H9 (cell line): ENCODE data around the gene ADCK2. TPM values are rescaled to one million over a fixed set of nuclear protein-coding genes. Genes with fewer than 3 reads are reported as not detected.

Experiments used
- DNase-seq: peaks from one replicate; pipeline ENCODE4 v3.0.0-alpha.2; 2017
- H2AFZ ChIP-seq: one replicate; pipeline ENCODE4 v1.6.1; 2013; ENCODE audit warnings: mild to moderate bottlenecking, low read length, control low read depth, moderate library complexity
- H2AK5ac ChIP-seq: 2 replicates; pipeline ENCODE4 v1.6.1; 2013; ENCODE audit warnings: low read length, control low read depth, mixed read lengths; ENCODE audit not compliant: insufficient read length
- H2BK120ac ChIP-seq: one replicate; pipeline ENCODE4 v1.6.1; 2013; ENCODE audit warnings: low read depth, mild to moderate bottlenecking, low read length, control low read depth, inconsistent platforms; ENCODE audit not compliant: poor library complexity, severe bottlenecking
- H2BK12ac ChIP-seq: 2 replicates; pipeline ENCODE4 v1.6.1; 2013; ENCODE audit warnings: low read length, control low read depth, mixed read lengths, low read depth; ENCODE audit not compliant: insufficient read length
- H2BK15ac ChIP-seq: 2 replicates; pipeline ENCODE4 v1.6.1; 2013; ENCODE audit warnings: low read depth, low read length, control low read depth
- H2BK20ac ChIP-seq: one replicate; pipeline ENCODE4 v1.6.1; 2013; ENCODE audit warnings: low read depth, mild to moderate bottlenecking, low read length, control low read depth, inconsistent platforms; ENCODE audit not compliant: poor library complexity, severe bottlenecking
- H2BK5ac ChIP-seq: 2 replicates; pipeline ENCODE4 v1.6.1; 2013; ENCODE audit warnings: low read length, control low read depth, mixed read lengths; ENCODE audit not compliant: insufficient read length
- H3K14ac ChIP-seq: 2 replicates; pipeline ENCODE4 v1.6.1; 2013; ENCODE audit warnings: low read length, control low read depth; ENCODE audit not compliant: insufficient read depth
- H3K18ac ChIP-seq: 2 replicates; pipeline ENCODE4 v1.6.1; 2013; ENCODE audit warnings: low read depth, mild to moderate bottlenecking, mixed read lengths, low read length, control low read depth; ENCODE audit not compliant: insufficient read length
- H3K23ac ChIP-seq: 2 replicates; pipeline ENCODE4 v1.6.1; 2013; ENCODE audit warnings: low read length, control low read depth, mixed read lengths, low read depth; ENCODE audit not compliant: insufficient read length
- H3K23me2 ChIP-seq: 2 replicates; pipeline ENCODE4 v1.6.1; 2013; ENCODE audit warnings: low read depth, mild to moderate bottlenecking, mixed read lengths, low read length, control low read depth; ENCODE audit not compliant: insufficient read length, poor library complexity, severe bottlenecking
- H3K27ac ChIP-seq: 2 replicates; pipeline ENCODE4 v1.5.1; 2013; ENCODE audit warnings: low read length, control low read depth, mixed read lengths, low read depth; ENCODE audit not compliant: insufficient read length
- H3K27me3 ChIP-seq: 2 replicates; pipeline ENCODE4 v1.6.1; 2013; ENCODE audit warnings: low read length, control low read depth, inconsistent platforms; ENCODE audit not compliant: insufficient read depth
- H3K4ac ChIP-seq: 2 replicates; pipeline ENCODE4 v1.6.1; 2013; ENCODE audit warnings: low read depth, mild to moderate bottlenecking, control low read depth, inconsistent platforms, low read length, moderate library complexity
- H3K4me1 ChIP-seq: 2 replicates; pipeline ENCODE4 v1.6.1; 2013; ENCODE audit warnings: low read length, control low read depth, inconsistent platforms; ENCODE audit not compliant: insufficient read depth
- H3K4me2 ChIP-seq: 2 replicates; pipeline ENCODE4 v1.6.1; 2013; ENCODE audit warnings: low read length, control low read depth, mixed read lengths; ENCODE audit not compliant: insufficient read length, insufficient read depth
- H3K56ac ChIP-seq: 2 replicates; pipeline ENCODE4 v1.6.1; 2013; ENCODE audit warnings: low read depth, mild to moderate bottlenecking, mixed read lengths, low read length, control low read depth; ENCODE audit not compliant: insufficient read length
- H3K79me1 ChIP-seq: 2 replicates; pipeline ENCODE4 v1.6.1; 2013; ENCODE audit warnings: low read depth, mild to moderate bottlenecking, moderate library complexity, low read length, control low read depth, inconsistent platforms; ENCODE audit not compliant: insufficient read depth, poor library complexity, severe bottlenecking
- H3K79me2 ChIP-seq: 2 replicates; pipeline ENCODE4 v1.6.1; 2013; ENCODE audit warnings: low read length, control low read depth, inconsistent platforms; ENCODE audit not compliant: insufficient read depth
- H3K9ac ChIP-seq: 2 replicates; pipeline ENCODE4 v1.6.1; 2013; ENCODE audit warnings: low read length, control low read depth, mixed read lengths; ENCODE audit not compliant: insufficient read length; ENCODE audit errors: extremely low read depth
- H3K9me3 ChIP-seq: one replicate; pipeline ENCODE4 v1.6.1; 2013; ENCODE audit warnings: low read depth, low read length, inconsistent platforms; ENCODE audit not compliant: control insufficient read depth
- H3T11ph ChIP-seq: one replicate; pipeline ENCODE4 v1.6.1; 2013; ENCODE audit warnings: mild to moderate bottlenecking, low read length, control low read depth, inconsistent platforms
- H4K20me1 ChIP-seq: one replicate; pipeline ENCODE4 v1.6.1; 2013; ENCODE audit not compliant: control insufficient read depth, insufficient read length, insufficient read depth
- H4K5ac ChIP-seq: 2 replicates; pipeline ENCODE4 v1.6.1; 2013; ENCODE audit warnings: low read depth, mild to moderate bottlenecking, mixed read lengths, low read length, control low read depth; ENCODE audit not compliant: insufficient read length
- H4K8ac ChIP-seq: replicated peaks from 2 replicates; pipeline ENCODE4 v1.6.1; 2013; ENCODE audit warnings: low read length, control low read depth, mixed read lengths, low read depth; ENCODE audit not compliant: insufficient read length
- H4K91ac ChIP-seq: 2 replicates; pipeline ENCODE4 v1.6.1; 2013; ENCODE audit warnings: low read depth, mild to moderate bottlenecking, moderate library complexity, mixed read lengths, low read length, control low read depth; ENCODE audit not compliant: insufficient read length
- H3K27ac Mint-ChIP-seq, 3 experiments: 2 replicates in 2 of 3; 3 replicates in 1 of 3; pipeline ENCODE4 v1.8.0; 2020 to 2021; ENCODE audit warnings: mixed read lengths in 3 of 3, mild to moderate bottlenecking in 1 of 3, moderate library complexity in 1 of 3
- H3K27me3 Mint-ChIP-seq: 2 replicates; pipeline ENCODE4 v1.8.0; 2021; ENCODE audit warnings: low read depth, mild to moderate bottlenecking, moderate library complexity, mixed read lengths
- H3K36me3 Mint-ChIP-seq, 3 experiments: 2 replicates in 2 of 3; 3 replicates in 1 of 3; pipeline ENCODE4 v1.8.0; 2020 to 2021; ENCODE audit warnings: low read depth in 3 of 3, mixed read lengths in 3 of 3; ENCODE audit not compliant: insufficient read depth in 1 of 3
- H3K4me1 Mint-ChIP-seq, 2 experiments: 2 replicates each; pipeline ENCODE4 v1.8.0; 2020; ENCODE audit warnings: mixed read lengths in 2 of 2
- H3K4me3 Mint-ChIP-seq, 2 experiments: 2 replicates in 1 of 2; 3 replicates in 1 of 2; pipeline ENCODE4 v1.8.0; 2020 to 2021; ENCODE audit warnings: mild to moderate bottlenecking in 2 of 2, mixed read lengths in 2 of 2, moderate library complexity in 1 of 2
- H3K9me3 Mint-ChIP-seq, 2 experiments: 2 replicates in 1 of 2; 3 replicates in 1 of 2; pipeline ENCODE4 v1.8.0; 2020; ENCODE audit warnings: mild to moderate bottlenecking in 2 of 2, mixed read lengths in 2 of 2, moderate library complexity in 1 of 2
- WGBS: extraction: QIAGEN DNeasy Blood & Tissue Kit; methylation state at CpG from one replicate; pipeline ENCODE4 v1.1.7; 2013; ENCODE audit warnings: missing lambda C conversion rate, low lambda C conversion rate, mixed read lengths; ENCODE audit not compliant: insufficient read length; ENCODE audit errors: extremely low coverage; 5-methylcytosine and 5-hydroxymethylcytosine counted together
- total RNA-seq: library from RNA; stranded (reverse); gene quantifications from 2 replicates; pipeline ENCODE4 v1.2.1, GENCODE V29; 2021
- TF ChIP-seq, protein P1 (sequence below): fragments of 200-600 bp; sonication (generic); conservative IDR thresholded peaks from 3 replicates; pipeline ENCODE4 v1.8.0; 2021; ENCODE audit warnings: antibody characterized with exemption, mild to moderate bottlenecking

The ADCK2 gene
- total RNA-seq, 1 experiment from 2014 or later: 12.4 TPM

DNA sequence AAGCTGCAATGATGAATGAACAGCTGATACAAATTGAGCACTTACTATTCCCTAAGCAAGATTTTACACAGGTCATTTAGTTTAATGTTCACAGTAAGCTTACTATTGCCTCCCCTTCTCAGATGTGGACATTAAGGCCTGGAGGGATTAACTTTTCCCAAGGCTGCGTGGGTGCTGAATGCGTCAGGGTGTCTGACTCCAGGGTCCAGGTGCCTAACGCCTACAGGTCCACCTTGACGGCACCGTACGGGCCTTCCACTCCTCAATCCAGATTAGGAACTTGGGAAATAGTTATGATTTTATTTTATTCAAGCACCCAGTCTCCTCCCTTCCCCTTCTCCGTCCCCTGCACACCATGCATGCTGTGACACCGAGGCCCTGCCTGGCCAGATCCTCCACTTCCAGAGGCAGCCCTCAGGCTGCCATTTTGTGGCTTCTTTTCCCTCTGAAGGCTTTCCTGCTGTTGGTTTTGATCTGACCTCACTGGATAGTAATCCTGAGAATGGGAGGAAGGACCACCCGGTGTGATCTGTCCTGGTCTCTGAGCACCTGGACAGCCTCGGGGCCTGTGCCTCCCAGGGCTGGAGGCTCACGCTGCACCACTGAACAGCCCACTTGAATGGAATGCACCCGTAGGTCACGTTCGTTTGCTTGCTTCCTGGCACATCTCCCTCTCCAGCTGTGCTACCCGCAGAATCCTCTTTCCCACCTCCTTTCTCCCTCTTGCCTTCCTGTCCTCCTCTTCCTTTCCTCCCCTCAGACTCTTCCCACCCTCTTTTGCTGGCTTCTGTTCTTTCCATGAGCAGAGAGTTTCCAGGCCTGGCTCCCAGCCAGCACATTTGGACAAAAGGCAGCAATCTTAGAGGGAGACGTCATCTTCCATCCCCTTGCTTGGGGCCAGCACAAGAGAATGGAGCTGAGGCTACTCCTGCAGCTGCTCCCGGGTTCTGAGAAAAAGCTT is 46.6 kb upstream of the ADCK2 start:
- no peaks in the 10 kb centered on the region for H3K79me1 ChIP-seq
- DNase-seq: peak; percentile 94
- H2BK5ac ChIP-seq: no peak overlapping the region
- peak overlapping the region; percentile 28 for H2BK12ac ChIP-seq
- H3K9ac ChIP-seq: no peak overlapping the region
- Mint-ChIP-seq H3K36me3 (peaks cover 0 to 4% (median 0%) of the 10 kb centered on the region in 3 experiments; a peak in 1 of 7 replicates), H3K27ac (peak overlapping the region; percentile 27 to 98 (median 70)), H3K4me3 (no peak overlapping the region), H3K27me3 (no peaks in the 10 kb centered on the region), H3K9me3 (no peaks in the 10 kb centered on the region), H3K4me1 (peaks cover 26 to 33% of the 10 kb centered on the region in 2 experiments)
- no peak overlapping the region for H3T11ph ChIP-seq
- TF ChIP-seq, protein P1, sequence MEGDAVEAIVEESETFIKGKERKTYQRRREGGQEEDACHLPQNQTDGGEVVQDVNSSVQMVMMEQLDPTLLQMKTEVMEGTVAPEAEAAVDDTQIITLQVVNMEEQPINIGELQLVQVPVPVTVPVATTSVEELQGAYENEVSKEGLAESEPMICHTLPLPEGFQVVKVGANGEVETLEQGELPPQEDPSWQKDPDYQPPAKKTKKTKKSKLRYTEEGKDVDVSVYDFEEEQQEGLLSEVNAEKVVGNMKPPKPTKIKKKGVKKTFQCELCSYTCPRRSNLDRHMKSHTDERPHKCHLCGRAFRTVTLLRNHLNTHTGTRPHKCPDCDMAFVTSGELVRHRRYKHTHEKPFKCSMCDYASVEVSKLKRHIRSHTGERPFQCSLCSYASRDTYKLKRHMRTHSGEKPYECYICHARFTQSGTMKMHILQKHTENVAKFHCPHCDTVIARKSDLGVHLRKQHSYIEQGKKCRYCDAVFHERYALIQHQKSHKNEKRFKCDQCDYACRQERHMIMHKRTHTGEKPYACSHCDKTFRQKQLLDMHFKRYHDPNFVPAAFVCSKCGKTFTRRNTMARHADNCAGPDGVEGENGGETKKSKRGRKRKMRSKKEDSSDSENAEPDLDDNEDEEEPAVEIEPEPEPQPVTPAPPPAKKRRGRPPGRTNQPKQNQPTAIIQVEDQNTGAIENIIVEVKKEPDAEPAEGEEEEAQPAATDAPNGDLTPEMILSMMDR: no peak
- H4K8ac ChIP-seq: no peak overlapping the region
- H2BK20ac ChIP-seq: no peak overlapping the region
- no peak overlapping the region for H2AFZ ChIP-seq
- peak overlapping the region; percentile 17; the same call in 1 of the 2 replicates for H3K14ac ChIP-seq
- peak overlapping the region; percentile 22 for H3K27ac ChIP-seq
- H3K4me2 ChIP-seq: no peak overlapping the region
- no peak overlapping the region for H3K23ac ChIP-seq
- H4K5ac ChIP-seq: no peak overlapping the region
- no peaks in the 10 kb centered on the region for H3K23me2 ChIP-seq
- H3K56ac ChIP-seq: no peak overlapping the region
- H2BK120ac ChIP-seq: no peak overlapping the region
- H3K18ac ChIP-seq: peak overlapping the region; percentile 47
- no peaks in the 10 kb centered on the region for H3K9me3 ChIP-seq
- no peak overlapping the region for H2BK15ac ChIP-seq
- H3K79me2 ChIP-seq: no peaks in the 10 kb centered on the region
- no peak overlapping the region for H4K91ac ChIP-seq
- no peak overlapping the region for H2AK5ac ChIP-seq
- H3K27me3 ChIP-seq: no peaks in the 10 kb centered on the region
- H4K20me1 ChIP-seq: no peaks in the 10 kb centered on the region
- no peak overlapping the region for H3K4ac ChIP-seq
- WGBS: no CpG with 5 or more reads among the region's 17 CpGs
- peaks cover 3% of the 10 kb centered on the region; the same call in 1 of the 2 replicates for H3K4me1 ChIP-seq
